GM19463 (cell line): ENCODE results near the gene PRR5L.
"Not testable (repeated sequence)": the region's sequence is repeated elsewhere in the genome, so short reads cannot be mapped to it uniquely, and the experiment has no call there.

ENCODE experiments used
- ATAC-seq: cut with Tn5 transposase; IDR thresholded peaks from one replicate; pipeline ENCODE4 v1.9.1; 2021; ENCODE audit warnings: mild to moderate bottlenecking, moderate library complexity; ENCODE audit not compliant: unreplicated experiment

PRR5L gene

DNA sequence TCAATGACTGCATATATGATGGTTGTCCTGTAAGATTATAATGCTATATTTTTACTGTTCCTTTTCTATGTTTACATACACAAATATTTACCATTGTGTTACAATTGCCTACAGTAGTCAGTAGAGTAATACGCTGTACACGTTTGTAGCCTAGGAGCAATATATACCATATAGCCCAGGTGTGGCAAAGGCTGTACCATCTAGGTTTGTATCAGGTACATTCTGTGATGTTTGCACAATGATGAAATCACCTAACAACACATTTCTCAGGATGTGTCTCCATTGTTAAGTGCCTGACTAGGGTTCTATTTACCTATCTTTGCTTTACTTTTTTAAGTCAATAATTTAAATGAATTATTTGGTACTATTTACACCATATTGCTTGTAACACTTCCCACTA is 21.9 kb downstream of the PRR5L start:
- ATAC-seq = no peak

DNA sequence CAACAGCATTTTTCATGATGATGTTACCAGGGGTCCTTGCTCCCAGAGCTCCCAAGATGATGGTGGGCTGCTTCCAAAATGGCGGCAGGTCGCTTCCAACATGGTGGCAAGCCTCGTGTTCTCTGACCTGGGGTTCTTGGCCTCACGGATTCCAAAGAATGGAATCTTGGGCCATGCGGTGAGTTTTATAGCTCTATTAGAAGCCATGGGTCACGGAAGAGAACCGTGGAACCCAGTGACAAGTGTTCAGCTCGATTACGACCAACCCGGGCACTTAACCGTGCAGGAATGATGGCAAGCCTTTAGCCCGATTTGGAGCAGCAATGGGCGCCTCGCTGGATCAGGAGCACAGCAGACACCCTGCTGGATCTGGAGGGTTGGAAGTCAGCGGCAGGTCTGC is 28.9 kb downstream of the PRR5L start:
- ATAC-seq = not testable (repeated sequence)

- not testable (repeated sequence) for ATAC-seq
Measured at GRCh38 chr11:36325403-36325802, 29.3 kb downstream of the PRR5L start.

GRCh38 chr11:36326524-36327419 is 30.7 kb downstream of the PRR5L start:
- ATAC-seq = peak; percentile 81

DNA sequence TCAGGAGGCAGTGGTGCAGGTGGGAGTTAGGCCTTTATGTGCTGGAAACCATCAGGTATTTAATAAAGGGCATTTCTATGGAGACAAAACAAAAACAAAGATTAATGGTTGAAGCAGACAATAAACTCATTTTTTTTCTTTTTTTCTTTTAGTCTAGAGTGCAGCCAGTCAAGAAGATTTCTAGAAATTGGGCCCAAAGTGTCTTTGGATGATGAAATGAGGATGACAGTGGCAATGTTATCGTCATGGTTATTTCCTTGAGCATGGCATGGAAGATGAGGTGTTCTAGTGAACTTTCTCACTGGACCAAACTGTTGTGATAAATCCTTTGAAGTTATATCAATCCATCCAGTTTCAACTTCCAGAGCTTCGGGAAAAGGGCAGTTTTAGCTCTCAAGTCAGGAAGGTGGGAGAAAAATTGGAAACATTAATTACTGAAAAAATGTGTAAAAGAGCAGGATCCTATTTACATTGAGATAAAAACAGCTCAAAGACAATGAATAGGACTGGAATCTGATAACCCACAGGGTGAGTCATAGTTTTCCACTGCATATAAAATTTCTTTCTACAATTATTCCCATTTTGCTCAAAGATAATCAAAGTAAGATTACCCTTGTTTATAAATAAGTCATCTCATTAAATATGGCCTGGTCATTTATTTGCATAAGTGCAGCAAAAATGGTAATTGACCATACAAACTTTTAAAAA is 33.0 kb downstream of the PRR5L start:
- ATAC-seq = no peak

DNA sequence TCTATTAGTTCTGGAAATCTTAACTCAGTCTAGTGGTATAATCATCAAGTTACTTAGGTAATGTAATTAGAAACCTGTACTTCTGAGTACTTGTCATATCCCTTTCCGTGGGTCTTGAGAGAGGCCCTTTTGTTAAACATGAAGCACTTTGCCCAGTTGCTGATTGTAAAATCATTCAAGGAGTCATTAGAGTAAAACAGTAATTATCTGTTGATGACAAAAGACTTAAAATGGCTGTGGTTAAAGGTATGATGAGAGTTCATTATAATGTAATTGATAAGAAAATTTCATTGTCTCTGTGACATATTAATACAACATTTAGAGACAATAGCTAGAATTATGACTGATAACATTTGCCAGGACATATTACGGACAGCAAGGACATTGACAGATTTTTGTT is 34.3 kb downstream of the PRR5L start:
- ATAC-seq = no peak

GRCh38 chr11:36333468-36333867 is 37.4 kb downstream of the PRR5L start:
- ATAC-seq = no peak

DNA sequence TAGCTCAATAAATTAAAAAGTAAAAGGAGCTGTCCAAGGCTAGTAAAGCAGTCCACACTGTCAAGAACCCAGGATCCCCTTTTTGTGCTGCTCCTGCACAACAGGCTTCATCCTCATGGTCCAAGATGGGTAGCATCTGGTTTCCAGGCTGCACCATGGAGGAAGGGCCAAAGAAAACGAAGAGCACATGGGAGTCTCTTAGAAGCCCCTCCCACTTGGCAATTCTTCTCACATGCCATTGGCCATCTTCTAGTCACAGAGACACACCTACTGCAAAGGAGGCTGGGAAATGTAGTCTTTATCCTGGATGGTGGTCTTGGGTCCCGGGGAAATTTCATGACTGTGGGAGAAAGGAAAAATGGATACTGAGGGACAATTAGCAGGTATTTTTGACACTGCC is 37.8 kb downstream of the PRR5L start:
- ATAC-seq = no peak

DNA sequence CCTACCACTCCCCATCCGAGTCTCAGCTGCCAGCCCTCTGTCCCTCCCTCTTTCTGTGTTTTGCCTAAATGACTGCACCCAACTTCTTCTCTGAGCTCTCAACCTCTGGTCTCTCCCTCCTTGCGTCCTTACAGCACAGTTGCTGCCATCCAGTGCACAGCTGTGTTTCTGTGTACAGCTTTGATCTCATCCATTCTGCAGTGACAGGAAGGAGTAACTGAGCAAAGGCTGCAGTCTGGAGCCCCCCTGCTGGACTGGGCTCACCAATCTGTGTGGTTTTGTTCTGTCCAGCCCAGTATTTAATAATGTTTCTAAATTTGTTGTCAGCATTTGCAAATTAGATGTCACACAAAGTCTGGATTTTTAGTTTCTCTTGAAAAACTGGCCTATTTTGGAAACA is 43.8 kb downstream of the PRR5L start:
- no peak for ATAC-seq

DNA sequence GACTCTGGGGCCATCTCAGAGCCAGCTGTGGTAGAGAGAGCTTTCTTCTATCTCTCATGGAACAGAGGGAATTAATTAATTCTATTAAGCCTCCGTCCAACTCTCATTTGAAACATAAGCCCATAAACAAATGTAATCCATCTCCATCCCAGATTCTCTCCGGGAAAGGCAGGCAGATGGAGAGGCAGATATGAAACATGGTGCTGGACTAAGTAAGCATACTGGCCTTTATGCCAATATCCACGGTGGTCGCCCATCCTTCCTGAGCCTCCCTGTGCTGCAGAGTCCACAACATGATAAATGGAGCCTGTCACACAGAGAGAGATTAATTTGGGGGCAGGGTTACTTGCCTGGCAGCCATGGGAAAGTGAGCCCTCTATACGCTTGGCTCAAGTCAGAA is 44.8 kb downstream of the PRR5L start:
- no peak for ATAC-seq

GRCh38 chr11:36341915-36342314 is 45.8 kb downstream of the PRR5L start:
- ATAC-seq = no peak

DNA sequence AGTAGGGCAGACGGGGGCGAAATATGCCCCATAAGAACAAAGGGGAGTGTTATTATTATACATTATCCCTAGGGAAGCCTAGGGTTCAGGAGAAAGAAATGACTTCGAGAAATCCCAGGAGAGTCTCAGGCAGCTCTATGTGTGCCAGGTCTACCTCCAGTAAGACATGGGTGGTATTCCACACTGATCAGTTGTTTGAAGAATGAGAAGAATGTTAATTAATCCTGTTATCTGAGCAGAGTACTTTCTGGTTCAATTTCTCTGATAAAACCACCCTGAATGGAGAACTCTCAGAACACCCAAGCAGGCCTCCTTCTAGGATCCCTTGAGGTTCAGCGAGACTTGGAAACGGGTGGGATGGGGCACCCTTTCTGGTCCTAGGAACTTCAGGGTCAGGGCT is 46.2 kb downstream of the PRR5L start:
- ATAC-seq = no peak

DNA sequence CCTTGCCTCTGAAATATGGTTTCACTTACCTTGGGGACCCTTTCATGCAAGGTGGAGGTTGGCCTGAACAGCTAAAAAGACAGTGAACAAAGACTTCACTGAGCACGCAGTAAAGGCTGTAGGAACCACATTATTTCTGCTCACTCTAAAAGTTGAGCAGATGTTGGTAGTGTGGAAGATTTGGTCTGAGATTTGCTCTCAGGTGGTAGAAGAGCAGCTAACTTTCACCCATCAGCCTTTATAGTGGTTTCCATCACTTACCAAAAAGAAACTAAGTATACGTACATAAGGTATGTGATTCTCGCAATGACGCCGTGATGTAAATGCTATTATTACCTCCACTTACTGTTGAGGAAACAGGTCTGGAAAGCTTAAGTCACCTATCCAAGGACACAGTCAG is 47.3 kb downstream of the PRR5L start:
- ATAC-seq = no peak

DNA sequence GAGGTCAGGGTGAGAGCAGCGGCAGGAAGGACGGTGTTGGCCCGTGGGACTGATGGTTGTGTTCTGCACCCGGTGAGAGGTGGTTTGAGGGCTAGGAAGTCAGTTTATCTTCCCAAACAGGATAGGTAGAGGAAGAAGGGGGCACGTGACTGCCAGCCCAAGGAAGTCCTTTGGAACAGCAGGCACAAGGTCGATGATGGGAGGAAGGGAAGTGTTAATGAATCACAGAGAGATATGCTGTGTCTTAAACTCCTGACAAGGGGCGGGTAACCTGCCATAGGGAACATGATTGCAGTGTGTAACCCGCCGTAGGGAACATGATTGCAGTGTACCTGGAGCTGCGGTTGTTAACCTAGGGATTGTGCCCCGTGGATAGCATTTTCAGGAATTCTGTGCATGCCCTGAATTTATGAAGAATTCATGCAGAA is 49.0 kb downstream of the PRR5L start:
- no peak for ATAC-seq

GRCh38 chr11:36345535-36346141 is 49.5 kb downstream of the PRR5L start:
- no peak for ATAC-seq

DNA sequence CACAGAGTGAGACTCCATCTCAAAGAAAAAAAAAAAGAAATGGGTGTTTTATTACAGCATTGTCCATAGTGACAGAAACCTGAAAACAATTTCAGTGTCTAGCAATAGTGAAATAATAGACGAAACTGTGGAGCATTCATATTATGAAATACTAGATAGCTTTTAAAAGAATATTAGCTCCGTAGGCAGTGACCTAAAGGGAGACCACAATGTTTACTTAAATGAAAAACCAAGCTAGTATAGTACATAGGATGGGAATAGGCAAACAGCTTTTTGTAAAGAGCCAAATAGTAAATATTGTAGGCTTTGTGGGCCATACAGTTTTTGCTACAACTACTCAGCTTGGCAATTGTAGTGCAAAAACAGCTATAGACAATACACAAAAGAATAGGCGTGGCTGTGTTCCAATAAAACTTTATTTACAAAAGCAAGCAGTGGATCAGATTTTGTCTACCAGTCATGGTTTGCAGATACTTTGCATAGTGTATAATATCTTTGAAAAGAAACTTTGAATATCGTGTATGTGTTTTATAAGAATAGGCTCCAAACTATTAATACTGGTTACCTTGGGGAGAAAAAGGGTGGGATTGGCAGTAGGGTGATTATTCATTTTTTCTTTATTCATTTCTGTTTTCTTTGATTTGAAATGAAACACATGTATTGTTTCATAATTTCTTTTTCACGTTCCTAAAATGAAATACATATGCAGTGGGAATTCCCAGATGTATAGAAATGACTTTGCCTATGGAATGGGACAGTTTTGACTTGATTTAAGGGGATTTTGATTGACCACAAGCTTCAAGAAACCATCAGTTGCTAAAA is 50.7 kb downstream of the PRR5L start:
- no peak for ATAC-seq

DNA sequence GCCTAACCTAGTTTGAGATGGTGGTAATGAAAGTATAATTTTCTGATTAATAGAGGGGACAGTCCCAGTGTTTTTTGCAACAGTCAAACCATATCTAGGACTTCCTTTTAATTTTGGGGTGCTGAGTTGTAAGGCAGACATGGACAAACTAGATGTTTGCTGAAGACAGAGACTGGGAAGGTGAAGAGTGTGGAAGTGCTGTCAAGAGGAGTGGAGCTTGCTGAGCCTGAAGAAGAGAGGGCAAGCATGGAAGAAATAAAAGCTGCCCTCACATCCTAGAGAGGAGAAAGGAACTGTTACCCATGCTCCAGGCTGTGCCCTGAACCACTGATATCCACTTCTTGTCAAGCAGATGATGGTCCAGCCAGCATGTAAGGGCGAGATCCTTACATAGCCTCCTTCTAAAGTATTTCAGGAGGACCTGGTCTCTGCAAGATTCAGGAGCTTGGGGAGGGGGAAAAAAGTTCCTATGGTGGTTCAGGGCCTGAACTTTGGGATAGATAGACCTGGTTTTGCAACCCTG is 51.4 kb downstream of the PRR5L start:
- no peak for ATAC-seq

DNA sequence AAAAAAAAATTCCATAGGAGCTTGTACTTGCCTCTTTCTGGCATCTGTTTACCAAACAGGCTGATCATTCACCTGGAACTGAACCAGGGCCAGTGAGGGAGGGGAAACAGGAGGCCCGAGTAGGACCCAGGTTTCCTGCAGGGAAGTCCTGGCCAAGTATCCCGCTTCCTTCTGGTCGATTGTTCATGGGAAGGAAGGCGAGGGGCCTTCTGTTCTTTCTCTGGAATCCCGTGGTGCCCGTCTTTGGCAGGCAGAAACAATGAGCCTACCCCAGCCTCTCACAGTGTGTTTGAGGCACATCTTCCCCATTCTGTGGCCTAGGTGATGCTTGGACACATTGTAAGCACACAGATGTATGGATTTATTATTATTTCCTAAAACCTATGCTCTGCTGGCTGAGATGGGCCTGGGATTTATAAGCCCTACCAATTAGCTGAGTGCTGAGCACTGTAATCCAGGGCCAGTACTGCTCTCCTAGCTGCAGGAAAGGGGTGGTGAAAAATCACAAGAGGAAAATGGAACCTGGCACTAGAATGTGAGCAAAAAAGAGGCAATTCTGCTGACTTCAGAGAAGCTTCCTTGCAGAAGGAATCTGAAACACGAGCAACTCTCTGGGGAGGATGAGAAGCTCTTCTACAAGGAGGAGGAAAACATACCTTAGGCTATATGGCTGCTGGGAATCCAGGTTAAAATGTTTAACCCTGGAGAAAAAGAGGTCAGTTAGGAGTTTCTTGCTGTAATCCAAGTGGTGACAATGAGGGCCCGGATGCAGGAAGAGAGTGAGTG is 53.5 kb downstream of the PRR5L start:
- no peak for ATAC-seq

DNA sequence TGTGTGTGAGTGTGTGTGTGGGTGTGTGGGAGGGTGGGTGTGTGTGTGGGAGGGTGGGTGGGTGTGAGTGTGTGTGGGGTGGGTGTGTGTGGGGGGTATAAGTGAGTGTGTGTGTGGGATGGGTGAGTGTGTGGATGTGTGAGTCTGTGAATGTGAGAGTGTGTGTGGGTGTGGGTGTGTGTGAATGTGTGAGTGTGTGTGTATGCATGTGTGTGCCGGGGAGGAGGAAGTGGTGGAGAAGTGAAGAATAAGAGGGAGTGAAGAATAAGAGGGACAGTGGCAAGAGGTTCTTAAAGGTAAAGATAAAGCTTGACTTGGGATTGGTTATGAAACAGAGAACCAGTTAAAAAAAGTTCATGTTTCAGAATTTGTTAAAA is 54.0 kb downstream of the PRR5L start:
- ATAC-seq = no peak

DNA sequence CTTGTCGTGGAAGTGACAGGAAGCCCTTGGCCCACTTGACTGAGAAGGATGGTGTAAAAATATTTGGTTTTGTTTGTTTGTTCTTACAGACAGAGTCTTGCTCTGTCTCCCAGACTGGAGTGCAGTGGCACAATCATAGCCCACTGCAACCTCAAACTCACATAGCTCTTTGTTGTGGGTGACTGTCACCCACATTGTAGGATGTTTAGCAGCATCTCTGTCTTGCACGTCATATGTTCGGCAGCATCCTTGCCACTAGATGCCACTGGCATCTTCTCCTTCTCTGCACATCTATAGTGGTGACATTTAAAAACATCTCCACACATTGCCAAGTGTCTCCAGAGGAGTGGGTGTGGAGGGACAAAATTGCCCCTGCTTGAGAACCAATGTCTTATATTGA is 56.8 kb downstream of the PRR5L start:
- ATAC-seq = no peak
